Measurements from ENCODE around the gene TNS1.

The TNS1 gene

GRCh38 chr2:218005486-218005885 is 2.7 kb upstream of the TNS1 start:
- no peaks in the 10 kb centered on the region for H3K4me1 ChIP-seq (ENCODE audit: low read length)
- H3K9ac ChIP-seq (ENCODE audit: low read length) = no peak overlapping the region
- no peaks in the 10 kb centered on the region for H4K20me1 ChIP-seq (ENCODE audit: insufficient read depth, low read length)
- no peak overlapping the region for H2AFZ ChIP-seq (ENCODE audit: low read length)
- H3K79me2 ChIP-seq (ENCODE audit: low read length) = no peaks in the 10 kb centered on the region
- DNase-seq = no peak
- no peaks in the 10 kb centered on the region for H3K9me3 ChIP-seq (replicated peaks; ENCODE audit: insufficient read depth, low read length)
- no peak for TF ChIP-seq EZH2 (optimal IDR thresholded peaks at IDR 0.05; ENCODE audit: low read depth, low read length)
- no peak overlapping the region for H3K27ac ChIP-seq (ENCODE audit: low read length)
- H3K4me2 ChIP-seq (ENCODE audit: low read depth, low read length) = no peak overlapping the region
- H3K27me3 ChIP-seq (replicated peaks; ENCODE audit: insufficient read depth, low read length) = peaks cover 11% of the 10 kb centered on the region
- no peaks in the 10 kb centered on the region for H3K9me2 ChIP-seq (replicated peaks; ENCODE audit: insufficient read depth, low read length)
- H3K36me3 ChIP-seq (replicated peaks; ENCODE audit: insufficient read depth, low read length) = no peaks in the 10 kb centered on the region
- no peak overlapping the region for H3K4me3 ChIP-seq (ENCODE audit: low read length)
- H3F3A ChIP-seq (ENCODE audit: insufficient read depth, low read length) = no peaks in the 10 kb centered on the region

- no peak overlapping the region for H3K9ac ChIP-seq (ENCODE audit: low read length)
- no peaks in the 10 kb centered on the region for H3K9me3 ChIP-seq (replicated peaks; ENCODE audit: insufficient read depth, low read length)
- H3K36me3 ChIP-seq (replicated peaks; ENCODE audit: insufficient read depth, low read length) = no peaks in the 10 kb centered on the region
- no peak overlapping the region for H3K4me2 ChIP-seq (ENCODE audit: low read depth, low read length)
- H3K9me2 ChIP-seq (replicated peaks; ENCODE audit: insufficient read depth, low read length) = no peaks in the 10 kb centered on the region
- H3K4me1 ChIP-seq (ENCODE audit: low read length) = no peaks in the 10 kb centered on the region
- H2AFZ ChIP-seq (ENCODE audit: low read length) = no peak overlapping the region
- DNase-seq = no peak
- H3K27ac ChIP-seq (ENCODE audit: low read length) = no peak overlapping the region
- no peaks in the 10 kb centered on the region for H3K79me2 ChIP-seq (ENCODE audit: low read length)
- peaks cover 11% of the 10 kb centered on the region for H3K27me3 ChIP-seq (replicated peaks; ENCODE audit: insufficient read depth, low read length)
- H4K20me1 ChIP-seq (ENCODE audit: insufficient read depth, low read length) = no peaks in the 10 kb centered on the region
- no peak for TF ChIP-seq EZH2phosphoT487 (IDR thresholded peaks at IDR 0.05; ENCODE audit: low read length)
- TF ChIP-seq EZH2 (optimal IDR thresholded peaks at IDR 0.05; ENCODE audit: low read depth, low read length) = no peak
- TF ChIP-seq CTCF (IDR thresholded peaks at IDR 0.05; ENCODE audit: low read length) = no peak
- H3K4me3 ChIP-seq (ENCODE audit: low read length) = no peak overlapping the region
- H3F3A ChIP-seq (ENCODE audit: insufficient read depth, low read length) = no peaks in the 10 kb centered on the region
Observed at GRCh38 chr2:218005028-218005427, 2.2 kb upstream of the TNS1 start.

- no peak overlapping the region for H3K27ac ChIP-seq (ENCODE audit: low read length)
- H3K9ac ChIP-seq (ENCODE audit: low read length) = no peak overlapping the region
- H3K4me3 ChIP-seq (ENCODE audit: low read length) = no peak overlapping the region
- H2AFZ ChIP-seq (ENCODE audit: low read length) = no peak overlapping the region
- no peaks in the 10 kb centered on the region for H3K9me2 ChIP-seq (replicated peaks; ENCODE audit: insufficient read depth, low read length)
- DNase-seq = no peak
- H4K20me1 ChIP-seq (ENCODE audit: insufficient read depth, low read length) = no peaks in the 10 kb centered on the region
- H3K9me3 ChIP-seq (replicated peaks; ENCODE audit: insufficient read depth, low read length) = no peaks in the 10 kb centered on the region
- no peaks in the 10 kb centered on the region for H3K79me2 ChIP-seq (ENCODE audit: low read length)
- TF ChIP-seq EZH2phosphoT487 (IDR thresholded peaks at IDR 0.05; ENCODE audit: low read length) (no peak), CTCF (IDR thresholded peaks at IDR 0.05; ENCODE audit: low read length) (no peak), EZH2 (optimal IDR thresholded peaks at IDR 0.05; ENCODE audit: low read depth, low read length) (no peak)
- no peaks in the 10 kb centered on the region for H3F3A ChIP-seq (ENCODE audit: insufficient read depth, low read length)
- H3K4me1 ChIP-seq (ENCODE audit: low read length) = no peaks in the 10 kb centered on the region
- peaks cover 3% of the 10 kb centered on the region for H3K27me3 ChIP-seq (replicated peaks; ENCODE audit: insufficient read depth, low read length)
- no peak overlapping the region for H3K4me2 ChIP-seq (ENCODE audit: low read depth, low read length)
- no peaks in the 10 kb centered on the region for H3K36me3 ChIP-seq (replicated peaks; ENCODE audit: insufficient read depth, low read length)
Observed at GRCh38 chr2:218003981-218004419, 1.2 kb upstream of the TNS1 start.

- Histone ChIP-seq H2AFZ (ENCODE audit: low read length) (no peak overlapping the region), H3K9me3 (replicated peaks; ENCODE audit: insufficient read depth, low read length) (no peaks in the 10 kb centered on the region), H3K4me2 (ENCODE audit: low read depth, low read length) (no peak overlapping the region), H3K4me3 (ENCODE audit: low read length) (no peak overlapping the region), H3K9me2 (replicated peaks; ENCODE audit: insufficient read depth, low read length) (no peaks in the 10 kb centered on the region), H3K36me3 (replicated peaks; ENCODE audit: insufficient read depth, low read length) (no peaks in the 10 kb centered on the region), H3F3A (ENCODE audit: insufficient read depth, low read length) (no peaks in the 10 kb centered on the region), H3K79me2 (ENCODE audit: low read length) (no peaks in the 10 kb centered on the region), H4K20me1 (ENCODE audit: insufficient read depth, low read length) (no peaks in the 10 kb centered on the region), H3K27ac (ENCODE audit: low read length) (no peak overlapping the region), H3K27me3 (replicated peaks; ENCODE audit: insufficient read depth, low read length) (no peaks in the 10 kb centered on the region), H3K4me1 (ENCODE audit: low read length) (no peaks in the 10 kb centered on the region), H3K9ac (ENCODE audit: low read length) (no peak overlapping the region)
- no peak for DNase-seq
- TF ChIP-seq EZH2phosphoT487 (IDR thresholded peaks at IDR 0.05; ENCODE audit: low read length) = no peak
- no peak for TF ChIP-seq CTCF (IDR thresholded peaks at IDR 0.05; ENCODE audit: low read length)
- TF ChIP-seq EZH2 (optimal IDR thresholded peaks at IDR 0.05; ENCODE audit: low read depth, low read length) = no peak
Observed at GRCh38 chr2:218003281-218003944, 618 bp upstream of the TNS1 start.

Data from MM.1S (cell line).